Measurements from ENCODE around the gene FRAT2. TPM values are rescaled to one million over a fixed set of nuclear protein-coding genes. Genes with fewer than 3 reads are reported as not detected.

Gene FRAT2
- total RNA-seq, 1 donor from 2014 or later: 8.9 TPM

- Mint-ChIP-seq H3K27ac (no peak overlapping the region), H3K36me3 (no peaks in the 10 kb centered on the region), H3K4me1 (peaks cover 10% of the 10 kb centered on the region), H3K27me3 (ENCODE audit: low read depth) (no peaks in the 10 kb centered on the region), H3K4me3 (no peak overlapping the region), H3K9me3 (no peaks in the 10 kb centered on the region)
- no peak for TF ChIP-seq CTCF (IDR thresholded peaks at IDR 0.05; ENCODE audit: unreplicated experiment)
- DNase-seq (ENCODE audit: low spot score in 2 of 2, unreplicated experiment in 2 of 2): no peak
These were observed 32.3 kb downstream of the FRAT2 start for GRCh38 chr10:97302088-97302791.

DNA sequence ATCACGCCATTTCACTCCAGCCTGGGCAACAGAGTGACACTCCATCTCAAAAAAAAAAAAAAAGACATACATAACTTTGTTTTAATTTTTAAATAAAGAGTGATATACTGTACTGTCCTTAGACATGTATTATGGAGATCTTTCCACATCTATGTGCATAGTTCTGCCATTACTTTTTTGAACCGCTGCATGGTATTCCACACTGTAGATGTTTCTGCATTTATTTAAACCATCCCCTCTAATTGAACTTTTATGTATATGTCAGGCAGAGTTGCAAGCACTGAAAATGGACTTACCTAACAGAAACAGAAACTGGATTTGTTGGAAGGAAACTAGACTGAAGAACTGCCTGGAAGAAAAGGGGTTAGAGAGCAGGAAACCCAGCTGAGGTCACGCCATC, 33.5 kb downstream of the FRAT2 start:
- no peaks in the 10 kb centered on the region for H3K9me3 Mint-ChIP-seq
- TF ChIP-seq CTCF (IDR thresholded peaks at IDR 0.05; ENCODE audit: unreplicated experiment): no peak
- peaks cover 10% of the 10 kb centered on the region for H3K4me1 Mint-ChIP-seq
- H3K27ac Mint-ChIP-seq: no peak overlapping the region
- no peaks in the 10 kb centered on the region for H3K36me3 Mint-ChIP-seq
- no peak overlapping the region for H3K4me3 Mint-ChIP-seq
- no peak for DNase-seq (ENCODE audit: low spot score in 2 of 2, unreplicated experiment in 2 of 2)
- H3K27me3 Mint-ChIP-seq (ENCODE audit: low read depth): no peaks in the 10 kb centered on the region

- Mint-ChIP-seq H3K36me3 (no peaks in the 10 kb centered on the region), H3K4me1 (peaks cover 10% of the 10 kb centered on the region), H3K27ac (peak overlapping the region; percentile 82), H3K9me3 (no peaks in the 10 kb centered on the region), H3K4me3 (no peak overlapping the region), H3K27me3 (ENCODE audit: low read depth) (no peaks in the 10 kb centered on the region)
- no peak for DNase-seq (ENCODE audit: low spot score in 2 of 2, unreplicated experiment in 2 of 2)
- no peak for TF ChIP-seq CTCF (IDR thresholded peaks at IDR 0.05; ENCODE audit: unreplicated experiment)
These were observed 36.3 kb downstream of the FRAT2 start for GRCh38 chr10:97298223-97298571.

DNA sequence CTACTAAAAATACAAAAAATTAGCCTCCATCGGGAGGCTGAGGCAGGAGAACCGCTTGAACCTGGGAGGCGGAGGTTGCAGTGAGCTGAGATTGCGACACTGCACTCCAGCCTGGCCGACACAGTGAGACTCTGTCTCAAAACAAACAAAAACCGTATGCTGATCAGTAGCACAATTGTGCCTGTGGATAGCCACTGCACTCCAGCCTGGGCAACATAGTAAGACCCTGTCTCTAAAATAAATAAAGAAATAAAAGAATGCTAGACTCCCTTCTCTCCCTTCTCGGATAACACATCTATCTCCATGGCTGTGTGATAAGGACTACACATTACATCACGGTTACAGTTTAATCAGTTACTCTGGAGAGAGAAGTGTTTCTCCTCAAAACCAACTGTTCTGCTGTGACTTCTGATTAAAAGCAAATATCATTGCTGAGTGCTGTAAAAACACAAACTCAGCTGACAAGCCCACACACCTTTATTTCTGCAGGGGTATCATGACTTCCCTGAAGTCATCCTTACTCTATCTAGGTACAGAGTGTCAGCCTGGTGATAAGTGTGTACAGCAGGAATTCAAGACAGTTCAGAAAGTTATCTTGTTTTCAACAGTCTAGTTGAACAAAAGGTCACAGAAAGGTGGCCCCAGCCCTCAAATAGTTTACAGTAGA, 36.8 kb downstream of the FRAT2 start:
- Mint-ChIP-seq H3K36me3 (no peaks in the 10 kb centered on the region), H3K4me1 (peaks cover 12% of the 10 kb centered on the region), H3K4me3 (no peak overlapping the region), H3K27ac (peak overlapping the region; percentile 82), H3K27me3 (ENCODE audit: low read depth) (no peaks in the 10 kb centered on the region), H3K9me3 (no peaks in the 10 kb centered on the region)
- TF ChIP-seq CTCF (IDR thresholded peaks at IDR 0.05; ENCODE audit: unreplicated experiment): no peak
- DNase-seq (ENCODE audit: low spot score in 2 of 2, unreplicated experiment in 2 of 2): no peak

DNA sequence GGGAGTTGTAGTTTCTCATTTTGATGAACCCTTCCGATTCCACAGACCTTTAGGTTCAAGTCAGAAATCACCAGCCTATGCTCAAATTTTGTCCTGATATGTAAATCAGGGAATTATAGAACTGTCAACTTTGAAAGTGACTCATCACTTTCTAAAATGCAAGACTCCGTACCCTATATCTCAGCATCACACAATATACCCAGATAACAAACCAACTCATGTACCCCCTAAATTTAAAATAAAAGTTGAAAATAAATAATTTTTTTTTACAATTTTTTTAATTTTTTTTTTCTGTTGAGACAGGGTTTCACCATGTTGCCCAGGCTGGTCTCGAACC, 41.7 kb downstream of the FRAT2 start:
- Mint-ChIP-seq H3K9me3 (no peaks in the 10 kb centered on the region), H3K4me1 (peaks cover 15% of the 10 kb centered on the region), H3K27ac (peak overlapping the region; percentile 95), H3K4me3 (peak overlapping the region; percentile 76), H3K27me3 (ENCODE audit: low read depth) (no peaks in the 10 kb centered on the region), H3K36me3 (no peaks in the 10 kb centered on the region)
- no peak for DNase-seq (ENCODE audit: low spot score in 2 of 2, unreplicated experiment in 2 of 2)
- no peak for TF ChIP-seq CTCF (IDR thresholded peaks at IDR 0.05; ENCODE audit: unreplicated experiment)

Data from mesothelial cell of epicardium (in vitro differentiated cells).